Loucy (cell line): ENCODE results near the gene AHI1.

Source experiments
- H2AFZ ChIP-seq: fragments of 200-600 bp; sonication (generic); 2 replicates; pipeline ENCODE4 v1.6.0; 2016; ENCODE audit warnings: antibody characterized with exemption, mild to moderate bottlenecking, low read length, moderate library complexity
- H3F3A ChIP-seq: fragments of 200-600 bp; 2 replicates; pipeline ENCODE4 v1.6.0; 2016; ENCODE audit warnings: antibody characterized with exemption, low read depth, mild to moderate bottlenecking
- H3K27me3 ChIP-seq: fragments of 200-600 bp; sonication (generic); 2 replicates; pipeline ENCODE4 v1.6.1; 2014; ENCODE audit warnings: low read length, mild to moderate bottlenecking; ENCODE audit not compliant: insufficient read depth, poor library complexity, severe bottlenecking
- H3K36me3 ChIP-seq: fragments of 200-600 bp; sonication (generic); 2 replicates; pipeline ENCODE4 v1.6.1; 2016; ENCODE audit warnings: low read length; ENCODE audit not compliant: insufficient read depth
- H3K4me1 ChIP-seq: fragments of 200-600 bp; sonication (generic); 2 replicates; pipeline ENCODE4 v1.5.1; 2014; ENCODE audit warnings: low read length, mild to moderate bottlenecking; ENCODE audit not compliant: insufficient read depth, poor library complexity, severe bottlenecking
- H3K4me2 ChIP-seq: fragments of 200-600 bp; sonication (generic); 2 replicates; pipeline ENCODE4 v1.6.0; 2014; ENCODE audit warnings: antibody characterized with exemption, low read length, low read depth, mild to moderate bottlenecking; ENCODE audit not compliant: poor library complexity, severe bottlenecking
- H3K4me3 ChIP-seq: fragments of 200-600 bp; sonication (generic); 2 replicates; pipeline ENCODE4 v1.5.1; 2014; ENCODE audit warnings: low read length, mild to moderate bottlenecking, mixed read lengths; ENCODE audit not compliant: poor library complexity, severe bottlenecking
- H3K79me2 ChIP-seq: fragments of 200-600 bp; sonication (generic); 2 replicates; pipeline ENCODE4 v1.6.1; 2014; ENCODE audit warnings: low read length; ENCODE audit not compliant: insufficient read depth
- H3K9ac ChIP-seq: fragments of 200-600 bp; sonication (generic); 2 replicates; pipeline ENCODE4 v1.6.0; 2014; ENCODE audit warnings: mild to moderate bottlenecking, low read depth, low read length, moderate library complexity; ENCODE audit not compliant: poor library complexity, severe bottlenecking
- H3K9me2 ChIP-seq: fragments of 200-600 bp; sonication (generic); replicated peaks from 2 replicates; pipeline ENCODE4 v1.6.1; 2016; ENCODE audit warnings: low read depth, low read length, mixed read lengths
- H3K9me3 ChIP-seq: fragments of 200-600 bp; sonication (generic); 2 replicates; pipeline ENCODE4 v1.6.1; 2014; ENCODE audit warnings: mild to moderate bottlenecking, antibody characterized with exemption, low read length, low read depth; ENCODE audit not compliant: insufficient read depth
- H4K20me1 ChIP-seq: fragments of 200-600 bp; sonication (generic); 2 replicates; pipeline ENCODE4 v1.6.0; 2014; ENCODE audit warnings: antibody characterized with exemption, low read length, mild to moderate bottlenecking; ENCODE audit not compliant: insufficient read depth, poor library complexity, severe bottlenecking
- CTCF ChIP-seq: fragments of 200-600 bp; sonication (generic); conservative IDR thresholded peaks from 2 replicates; pipeline ENCODE4 v1.5.1; 2014; ENCODE audit warnings: mild to moderate bottlenecking, antibody characterized with exemption, low read length
- EZH2phosphoT487 ChIP-seq: fragments of 200-600 bp; IDR thresholded peaks from 2 replicates; pipeline ENCODE4 v1.6.1; 2018; ENCODE audit warnings: antibody characterized with exemption, mild to moderate bottlenecking, moderate library complexity, borderline replicate concordance

AHI1 gene

GRCh38 chr6:135295085-135295484 is 202.5 kb downstream of the AHI1 start:
- Histone ChIP-seq H3K36me3 (no peaks in the 10 kb centered on the region), H3K27me3 (peaks cover 5% of the 10 kb centered on the region), H3F3A (no peaks in the 10 kb centered on the region; the same call in 1 of the 2 replicates), H3K9me3 (peaks cover 6% of the 10 kb centered on the region), H4K20me1 (no peaks in the 10 kb centered on the region), H3K4me3 (no peak overlapping the region), H2AFZ (no peak overlapping the region), H3K9me2 (no peaks in the 10 kb centered on the region), H3K9ac (no peak overlapping the region), H3K4me1 (peaks cover 50% of the 10 kb centered on the region), H3K79me2 (no peaks in the 10 kb centered on the region), H3K4me2 (no peak overlapping the region)
- TF ChIP-seq EZH2phosphoT487: no peak
- no peak for TF ChIP-seq CTCF

- Histone ChIP-seq H3F3A (no peaks in the 10 kb centered on the region; the same call in 1 of the 2 replicates), H3K36me3 (no peaks in the 10 kb centered on the region), H3K79me2 (no peaks in the 10 kb centered on the region), H2AFZ (peak overlapping the region; percentile 55), H4K20me1 (no peaks in the 10 kb centered on the region), H3K4me3 (no peak overlapping the region), H3K9me3 (peaks cover 6% of the 10 kb centered on the region), H3K4me1 (peaks cover 30% of the 10 kb centered on the region), H3K9ac (peak overlapping the region; percentile 20), H3K9me2 (no peaks in the 10 kb centered on the region), H3K4me2 (no peak overlapping the region), H3K27me3 (peaks cover 5% of the 10 kb centered on the region)
- TF ChIP-seq EZH2phosphoT487 (no peak), CTCF (no peak)
These were observed 206.1 kb downstream of the AHI1 start for GRCh38 chr6:135291288-135292076.

DNA sequence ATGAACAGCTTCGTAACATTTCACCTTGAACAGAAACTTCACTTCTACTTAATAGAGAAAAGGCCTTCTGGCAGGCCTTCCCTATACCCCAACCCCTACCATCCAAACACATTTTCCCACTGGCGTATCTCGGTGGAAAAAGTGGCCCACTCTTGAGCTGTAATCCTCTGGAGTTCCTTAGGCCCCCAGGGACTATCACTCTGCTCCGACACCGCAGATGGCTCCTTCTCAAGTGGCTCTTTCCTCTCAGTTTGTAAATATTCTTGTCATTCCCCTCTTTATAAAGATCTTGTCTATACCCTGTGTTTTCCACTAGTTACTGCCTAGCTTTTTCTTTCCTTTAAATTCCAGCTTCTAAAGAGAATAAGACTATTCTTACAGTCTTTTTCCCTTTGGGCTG is 207.7 kb downstream of the AHI1 start:
- H3K9me3 ChIP-seq: no peaks in the 10 kb centered on the region
- no peak overlapping the region for H3K4me2 ChIP-seq
- H3K36me3 ChIP-seq: no peaks in the 10 kb centered on the region
- H3K27me3 ChIP-seq: no peaks in the 10 kb centered on the region
- no peak overlapping the region for H3K4me3 ChIP-seq
- no peak for TF ChIP-seq CTCF
- TF ChIP-seq EZH2phosphoT487: no peak
- no peaks in the 10 kb centered on the region for H4K20me1 ChIP-seq
- no peaks in the 10 kb centered on the region for H3K9me2 ChIP-seq
- no peak overlapping the region for H2AFZ ChIP-seq
- H3F3A ChIP-seq: no peaks in the 10 kb centered on the region
- peaks cover 26% of the 10 kb centered on the region for H3K4me1 ChIP-seq
- no peaks in the 10 kb centered on the region for H3K79me2 ChIP-seq
- no peak overlapping the region for H3K9ac ChIP-seq
